ENCODE results near the gene MRPL16. TPM values are rescaled to one million over a fixed set of nuclear protein-coding genes. Genes with fewer than 3 reads are reported as not detected.

MRPL16 gene
- total RNA-seq, 1 donor from 2014 or later = 27.6 TPM

GRCh38 chr11:59779487-59779886 is 31.1 kb downstream of the MRPL16 start:
- Mint-ChIP-seq H3K36me3 (ENCODE audit: low read depth) (peaks cover 14% of the 10 kb centered on the region), H3K9me3 (ENCODE audit: low read depth) (no peaks in the 10 kb centered on the region), H3K4me1 (ENCODE audit: low read depth) (peaks cover 21% of the 10 kb centered on the region), H3K27ac (ENCODE audit: unreplicated experiment) (no peak overlapping the region), H3K27me3 (ENCODE audit: low read depth) (no peaks in the 10 kb centered on the region), H3K4me3 (ENCODE audit: unreplicated experiment) (no peak overlapping the region)
- TF ChIP-seq CTCF (IDR thresholded peaks at IDR 0.05) = no peak
- DNase-seq (ENCODE audit: low spot score) = no peak

- DNase-seq (ENCODE audit: low spot score) = no peak
- Mint-ChIP-seq H3K27ac (ENCODE audit: unreplicated experiment) (peak overlapping the region; percentile 69), H3K4me1 (ENCODE audit: low read depth) (peaks cover 21% of the 10 kb centered on the region), H3K27me3 (ENCODE audit: low read depth) (no peaks in the 10 kb centered on the region), H3K9me3 (ENCODE audit: low read depth) (no peaks in the 10 kb centered on the region), H3K4me3 (ENCODE audit: unreplicated experiment) (no peak overlapping the region), H3K36me3 (ENCODE audit: low read depth) (peaks cover 18% of the 10 kb centered on the region)
- TF ChIP-seq CTCF (IDR thresholded peaks at IDR 0.05) = no peak
Observed at GRCh38 chr11:59778122-59778521, 32.5 kb downstream of the MRPL16 start.

GRCh38 chr11:59777104-59777503 is 33.5 kb downstream of the MRPL16 start:
- no peaks in the 10 kb centered on the region for H3K9me3 Mint-ChIP-seq (ENCODE audit: low read depth)
- peaks cover 21% of the 10 kb centered on the region for H3K4me1 Mint-ChIP-seq (ENCODE audit: low read depth)
- no peak for TF ChIP-seq CTCF (IDR thresholded peaks at IDR 0.05)
- H3K36me3 Mint-ChIP-seq (ENCODE audit: low read depth) = peaks cover 19% of the 10 kb centered on the region
- H3K27ac Mint-ChIP-seq (ENCODE audit: unreplicated experiment) = no peak overlapping the region
- no peak overlapping the region for H3K4me3 Mint-ChIP-seq (ENCODE audit: unreplicated experiment)
- H3K27me3 Mint-ChIP-seq (ENCODE audit: low read depth) = no peaks in the 10 kb centered on the region
- no peak for DNase-seq (ENCODE audit: low spot score)

GRCh38 chr11:59776210-59777066 is 34.1 kb downstream of the MRPL16 start:
- no peaks in the 10 kb centered on the region for H3K9me3 Mint-ChIP-seq (ENCODE audit: low read depth)
- no peak for TF ChIP-seq CTCF (IDR thresholded peaks at IDR 0.05)
- H3K36me3 Mint-ChIP-seq (ENCODE audit: low read depth) = peaks cover 19% of the 10 kb centered on the region
- H3K27me3 Mint-ChIP-seq (ENCODE audit: low read depth) = no peaks in the 10 kb centered on the region
- DNase-seq (ENCODE audit: low spot score) = no peak
- peaks cover 21% of the 10 kb centered on the region for H3K4me1 Mint-ChIP-seq (ENCODE audit: low read depth)
- no peak overlapping the region for H3K27ac Mint-ChIP-seq (ENCODE audit: unreplicated experiment)
- H3K4me3 Mint-ChIP-seq (ENCODE audit: unreplicated experiment) = no peak overlapping the region

- H3K4me1 Mint-ChIP-seq (ENCODE audit: low read depth) = peaks cover 22% of the 10 kb centered on the region
- TF ChIP-seq CTCF (IDR thresholded peaks at IDR 0.05) = no peak
- H3K27me3 Mint-ChIP-seq (ENCODE audit: low read depth) = no peaks in the 10 kb centered on the region
- no peak for DNase-seq (ENCODE audit: low spot score)
- H3K9me3 Mint-ChIP-seq (ENCODE audit: low read depth) = no peaks in the 10 kb centered on the region
- no peak overlapping the region for H3K27ac Mint-ChIP-seq (ENCODE audit: unreplicated experiment)
- no peak overlapping the region for H3K4me3 Mint-ChIP-seq (ENCODE audit: unreplicated experiment)
- peaks cover 14% of the 10 kb centered on the region for H3K36me3 Mint-ChIP-seq (ENCODE audit: low read depth)
Observed at GRCh38 chr11:59773083-59773440, 37.5 kb downstream of the MRPL16 start.
